GM20000 (cell line): ENCODE results near the gene PLCB2.

Experiments used
- DNase-seq: peaks from one replicate; pipeline ENCODE4 v3.0.0; 2012; ENCODE audit warnings: low spot score
- TF ChIP-seq, protein P1 (sequence below): IDR thresholded peaks from 2 replicates; pipeline ENCODE4 v1.5.1; 2012; ENCODE audit warnings: mild to moderate bottlenecking, control low read depth; ENCODE audit errors: extremely low read depth, missing control alignments

PLCB2 gene

DNA sequence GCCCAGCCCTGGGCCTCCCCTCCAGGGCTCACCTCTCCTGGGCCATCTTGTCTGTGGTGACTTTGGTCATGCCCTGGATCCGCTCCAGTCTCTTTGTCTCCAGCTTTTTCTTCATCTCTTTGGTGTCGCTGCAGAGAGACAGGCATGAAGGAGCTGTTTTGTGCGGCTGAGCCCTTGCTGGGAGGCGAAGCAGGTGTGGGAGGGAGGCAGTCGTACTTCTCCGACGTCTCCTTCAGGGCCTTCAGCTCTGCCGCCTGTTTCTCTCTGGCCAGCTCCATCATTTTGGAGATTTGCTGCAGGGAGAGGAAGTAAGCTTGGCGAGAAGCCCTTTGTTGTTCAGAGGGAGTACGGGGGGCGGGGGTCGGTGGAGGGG is 17.2 kb downstream of the PLCB2 start:
- DNase-seq, result no peak
- TF ChIP-seq, protein P1, sequence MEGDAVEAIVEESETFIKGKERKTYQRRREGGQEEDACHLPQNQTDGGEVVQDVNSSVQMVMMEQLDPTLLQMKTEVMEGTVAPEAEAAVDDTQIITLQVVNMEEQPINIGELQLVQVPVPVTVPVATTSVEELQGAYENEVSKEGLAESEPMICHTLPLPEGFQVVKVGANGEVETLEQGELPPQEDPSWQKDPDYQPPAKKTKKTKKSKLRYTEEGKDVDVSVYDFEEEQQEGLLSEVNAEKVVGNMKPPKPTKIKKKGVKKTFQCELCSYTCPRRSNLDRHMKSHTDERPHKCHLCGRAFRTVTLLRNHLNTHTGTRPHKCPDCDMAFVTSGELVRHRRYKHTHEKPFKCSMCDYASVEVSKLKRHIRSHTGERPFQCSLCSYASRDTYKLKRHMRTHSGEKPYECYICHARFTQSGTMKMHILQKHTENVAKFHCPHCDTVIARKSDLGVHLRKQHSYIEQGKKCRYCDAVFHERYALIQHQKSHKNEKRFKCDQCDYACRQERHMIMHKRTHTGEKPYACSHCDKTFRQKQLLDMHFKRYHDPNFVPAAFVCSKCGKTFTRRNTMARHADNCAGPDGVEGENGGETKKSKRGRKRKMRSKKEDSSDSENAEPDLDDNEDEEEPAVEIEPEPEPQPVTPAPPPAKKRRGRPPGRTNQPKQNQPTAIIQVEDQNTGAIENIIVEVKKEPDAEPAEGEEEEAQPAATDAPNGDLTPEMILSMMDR, result no peak

- TF ChIP-seq, protein P1, result no peak
- no peak for DNase-seq
These were observed 18.5 kb downstream of the PLCB2 start for GRCh38 chr15:40289140-40289775.

DNA sequence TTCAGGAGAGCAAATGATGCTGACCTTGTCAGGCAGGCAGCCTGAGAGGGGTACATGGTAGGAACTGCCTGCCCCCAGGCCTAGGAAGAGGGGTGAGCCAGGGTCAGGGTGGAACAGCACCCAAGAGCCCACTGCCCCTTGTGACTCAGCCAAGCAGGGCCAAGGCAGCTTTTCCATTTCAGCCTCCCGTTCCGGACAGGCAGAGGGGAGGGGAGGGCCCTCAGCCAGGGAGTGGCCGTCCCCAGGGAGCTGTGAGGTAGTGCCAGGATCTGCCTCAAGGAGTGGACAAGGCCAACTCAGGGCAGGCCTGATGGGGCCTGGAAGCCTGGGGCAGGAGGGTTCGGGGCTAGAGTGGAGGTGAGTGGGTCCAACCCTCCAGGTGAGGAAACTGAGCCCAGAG is 19.8 kb downstream of the PLCB2 start:
- TF ChIP-seq, protein P1, result no peak

DNA sequence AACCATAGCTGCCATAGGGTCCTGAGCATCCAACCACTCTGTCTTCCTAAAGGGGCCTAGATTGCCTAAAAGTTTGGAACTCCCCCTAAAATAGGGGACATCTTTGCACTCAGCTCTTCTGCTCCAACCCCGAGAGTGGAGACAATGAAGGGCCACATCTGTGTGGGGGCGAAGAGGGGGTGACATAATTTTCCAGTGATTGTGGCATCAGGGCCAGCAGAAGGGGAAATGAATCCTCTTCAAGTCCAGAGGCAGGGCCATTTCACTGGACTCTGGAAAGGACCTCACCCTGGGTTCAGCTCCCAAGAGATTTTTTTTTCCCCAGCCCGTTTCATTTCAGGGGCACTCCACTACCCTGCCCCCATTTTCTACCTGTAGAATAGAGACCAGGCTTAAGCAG is 20.2 kb downstream of the PLCB2 start:
- no peak for DNase-seq
- TF ChIP-seq, protein P1, result no peak

More for the DNA sequence above, 19.8 kb downstream of the PLCB2 start:
- no peak for DNase-seq

GRCh38 chr15:40286794-40287193 is 20.9 kb downstream of the PLCB2 start:
- TF ChIP-seq, protein P1, result no peak
- DNase-seq, result no peak

GRCh38 chr15:40286061-40286532 is 21.6 kb downstream of the PLCB2 start:
- no peak for DNase-seq
- TF ChIP-seq, protein P1, result no peak

GRCh38 chr15:40285554-40286011 is 22.2 kb downstream of the PLCB2 start:
- DNase-seq, result no peak
- TF ChIP-seq, protein P1, result no peak
